Left colon (tissue), 2 donors: ENCODE data around the gene BRD3. TPM values are rescaled to one million over a fixed set of nuclear protein-coding genes. Genes with fewer than 3 reads are reported as not detected.
"Not testable (repeated sequence)": the region's sequence is repeated elsewhere in the genome, so short reads cannot be mapped to it uniquely, and the experiment has no call there.

Source experiments
- ATAC-seq: fragments of 200-7000 bp; cut with Tn5 transposase; one replicate; pipeline ENCODE4 v1.9.1; 2020; ENCODE audit warnings: mild to moderate bottlenecking, moderate library complexity
- DNase-seq, 2 donors: peaks; one replicate each; pipeline ENCODE4 v3.0.0-alpha.2; 2020
- intact Hi-C, 2 donors: fragments of 100-400 bp; cut with DNase I in 1 of 2; cut with micrococcal nuclease in 1 of 2; formaldehyde crosslinking; loops; one replicate each; pipeline versions ENCODE4 v1.11.2 to v1.14.0; 2022; cut with DNase I, micrococcal nuclease
- long read RNA-seq: library from polyadenylated mRNA; unstranded; transcript quantifications from one replicate; pipeline ENCODE4 v2.0.0, GENCODE V29; 2021
- total RNA-seq, 2 donors: library from RNA; stranded (reverse); fragmentation: NEBNext Ultra II Directional; extraction: Animal tissue kit (Norgen Biotek cat#: 25700); gene quantifications; one replicate each; pipeline ENCODE4 v1.2.1, GENCODE V29; 2021
- donor health status: DM: no; HTN: no; CAD: no.
- donor health status: DM: yes; HTN: yes; CAD: no.

Gene BRD3
- 10 to 100 TPM; 21.5 to 36.7 TPM for total RNA-seq
- long read RNA-seq, full-length matches to known transcripts: 2 of 32 reads
- long read RNA-seq, partial matches to known transcripts: 24 of 32 reads
- long read RNA-seq, other reads (novel, unspliced or antisense): 6 of 32 reads

- ATAC-seq: peak; percentile 76
- DNase-seq: peak; percentile 81 to 84
- intact Hi-C loops: no loop called here
Measured at GRCh38 chr9:134067904-134068743, at the start of gene BRD3. TSS of gene BRD3 (minus strand) at chr9:134068026. CDS start at chr9:134053477, 14,549 bp downstream.

DNA sequence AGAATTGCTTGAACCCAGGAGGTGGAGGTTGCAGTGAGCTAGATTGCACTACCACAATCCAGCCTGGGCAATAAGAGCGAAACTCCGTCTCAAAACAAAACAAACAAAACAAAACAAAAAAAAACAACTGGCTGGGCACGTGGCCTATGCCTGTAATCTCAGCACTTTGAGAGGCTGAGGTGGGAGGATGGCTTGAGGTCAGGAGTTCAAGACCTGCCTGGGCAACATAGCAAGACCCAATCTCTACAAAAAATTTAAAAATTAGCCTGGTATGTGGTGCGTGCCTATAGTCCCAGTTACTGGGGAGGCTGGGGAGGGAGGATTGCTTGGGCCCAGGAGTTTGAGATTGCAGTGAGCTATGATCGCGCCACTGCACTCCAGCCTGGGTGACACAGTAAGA, 44.7 kb upstream of the BRD3 start:
- DNase-seq: no peak
- no peak for ATAC-seq
- intact Hi-C loops: no loop called here

DNA sequence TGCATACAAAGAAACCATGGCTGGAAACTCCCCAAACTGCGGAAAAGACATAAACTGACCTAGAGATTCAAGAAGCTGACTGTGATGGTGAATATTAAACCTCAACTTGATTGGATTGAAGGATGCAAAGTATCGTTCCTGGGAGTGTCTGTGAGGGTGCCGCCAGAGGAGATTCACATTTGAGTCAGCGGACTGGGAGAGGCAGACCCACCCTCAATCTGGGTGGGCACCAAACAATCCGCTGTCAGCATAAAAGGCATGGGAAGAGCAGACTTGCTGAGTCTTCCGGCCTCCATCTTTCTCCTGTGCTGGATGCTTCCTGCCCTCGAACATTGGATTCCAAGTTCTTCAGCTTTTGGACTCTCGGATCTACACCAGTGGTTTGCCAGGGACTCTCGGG, 43.2 kb upstream of the BRD3 start:
- DNase-seq (no peak), ATAC-seq (no peak)
- intact Hi-C loops: no loop called here

GRCh38 chr9:134103391-134103998, 35.7 kb upstream of the BRD3 start:
- ATAC-seq (no peak), DNase-seq (no peak)
- intact Hi-C loops: no loop called here

DNA sequence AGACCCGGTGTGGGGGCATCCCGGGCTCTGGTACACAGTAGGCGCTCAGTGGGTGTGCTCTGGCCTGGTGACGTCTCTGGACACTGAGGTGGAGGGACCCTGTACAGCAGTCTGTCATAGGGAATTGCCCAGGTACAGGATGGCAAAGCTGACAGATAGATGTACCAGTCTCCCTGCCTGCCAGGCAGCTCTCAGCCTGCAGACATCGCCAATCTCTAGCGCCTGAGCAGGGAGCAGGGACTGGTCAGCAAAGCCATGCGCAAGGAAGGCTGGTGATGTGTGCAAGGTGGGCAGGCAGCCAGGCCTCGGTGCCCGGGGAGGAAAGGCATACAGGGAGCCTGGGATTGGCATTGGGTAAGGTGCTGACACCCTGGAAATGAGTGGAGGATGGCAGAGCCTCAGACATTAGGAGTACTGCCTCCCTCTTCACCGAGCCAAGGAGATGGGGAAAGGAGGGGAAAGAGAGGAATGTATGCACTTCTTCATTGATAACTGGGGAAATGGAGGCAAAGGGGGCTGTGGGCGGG, 33.9 kb upstream of the BRD3 start:
- intact Hi-C loops: no loop called here
- DNase-seq: no peak
- ATAC-seq: no peak

DNA sequence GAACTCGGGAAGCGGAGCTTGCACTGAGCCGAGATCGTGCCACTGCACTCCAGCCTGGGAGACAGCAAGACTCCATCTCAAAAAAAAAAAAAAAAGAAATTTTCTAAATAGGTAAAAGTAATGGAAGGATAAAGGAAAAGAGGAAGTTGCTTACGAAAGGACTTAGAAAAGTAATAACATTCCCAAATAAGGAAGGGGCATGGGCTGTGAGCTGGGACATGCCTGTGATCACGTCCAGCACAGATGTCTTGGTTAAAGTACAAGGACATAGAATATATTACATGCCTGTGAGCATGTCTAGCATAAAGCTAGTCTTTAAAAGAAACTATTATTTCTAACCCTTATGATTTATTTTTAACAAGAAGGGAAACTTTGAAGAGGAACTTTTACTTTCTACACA, 33.3 kb upstream of the BRD3 start:
- DNase-seq, ATAC-seq, intact Hi-C loops: not testable (repeated sequence)

GRCh38 chr9:134100040-134100439, 32.2 kb upstream of the BRD3 start:
- DNase-seq (no peak), ATAC-seq (no peak)
- intact Hi-C loops: no loop called here

- intact Hi-C loops: no loop called here
- DNase-seq (peak in 1 of 2 donors; percentile 47), ATAC-seq (peak; percentile 84)
Measured at GRCh38 chr9:134099123-134099761, 31.4 kb upstream of the BRD3 start.

- DNase-seq: no peak
- intact Hi-C loops: no loop called here
- no peak for ATAC-seq
Measured at GRCh38 chr9:134089972-134090371, 22.1 kb upstream of the BRD3 start.

GRCh38 chr9:134088063-134088725, 20.4 kb upstream of the BRD3 start:
- ATAC-seq (peak; percentile 69), DNase-seq (peak in 1 of 2 donors; percentile 23)
- intact Hi-C loops: no loop called here

DNA sequence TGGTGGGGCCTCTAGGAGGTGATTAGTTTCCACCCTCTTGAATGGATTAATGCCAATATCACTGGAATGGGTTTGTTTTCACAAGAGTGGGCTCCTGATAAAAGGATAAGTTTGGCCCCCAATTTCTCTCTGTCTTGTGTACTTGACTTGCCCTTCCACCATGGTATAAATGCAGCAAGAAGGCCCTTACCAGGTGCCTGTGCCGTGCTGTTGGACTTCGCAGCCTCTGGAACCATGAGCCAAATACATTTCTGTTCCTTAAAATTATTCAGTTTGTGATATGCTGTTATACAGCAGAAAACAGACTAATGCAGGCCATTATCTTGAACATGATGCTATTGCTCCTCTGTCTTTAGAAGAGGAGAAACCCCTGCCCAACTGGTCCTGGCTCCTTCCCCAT, 17.8 kb upstream of the BRD3 start:
- intact Hi-C loops: no loop called here
- no peak for ATAC-seq
- no peak for DNase-seq

DNA sequence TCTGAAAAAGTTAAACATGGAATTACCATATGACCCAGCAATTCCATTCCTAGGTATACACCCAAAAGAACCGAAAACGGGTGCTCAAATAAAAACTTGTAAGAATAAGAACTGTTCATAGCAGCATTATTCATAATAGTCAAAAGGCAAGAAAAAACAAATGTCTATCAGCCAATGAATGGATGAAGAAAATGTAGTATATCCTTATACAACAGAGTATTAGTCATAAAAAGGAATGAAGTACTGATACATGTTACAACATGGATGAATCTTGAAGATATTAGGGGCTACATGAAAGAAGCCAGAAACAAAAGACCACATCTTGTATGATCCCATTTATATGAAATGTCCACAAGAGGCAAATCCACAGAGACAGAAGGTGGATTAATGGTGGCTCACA, 15.6 kb upstream of the BRD3 start:
- no peak for DNase-seq
- no peak for ATAC-seq
- intact Hi-C loops: no loop called here

GRCh38 chr9:134076644-134077043, 8.8 kb upstream of the BRD3 start:
- DNase-seq: no peak
- intact Hi-C loops: no loop called here
- ATAC-seq: no peak

DNA sequence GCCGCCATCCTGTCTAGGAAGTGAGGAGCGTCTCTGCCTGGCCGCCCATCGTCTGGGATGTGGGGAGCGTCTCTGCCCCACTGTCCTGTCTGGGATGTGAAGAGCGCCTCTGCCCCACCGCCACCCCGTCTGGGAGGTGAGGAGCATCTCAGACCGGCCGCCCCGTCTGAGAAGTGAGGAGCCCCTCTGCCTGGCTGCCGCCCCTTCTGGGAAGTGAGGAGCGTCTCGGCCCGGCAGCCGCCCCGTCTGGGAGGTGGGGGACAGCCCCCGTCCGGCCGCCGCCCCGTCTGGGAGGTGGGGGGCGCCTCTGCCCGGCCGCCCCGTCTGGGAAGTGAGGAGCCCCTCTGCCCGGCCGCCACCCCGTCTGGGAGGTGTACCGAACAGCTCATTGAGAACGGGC, 7.9 kb upstream of the BRD3 start:
- intact Hi-C loops, ATAC-seq, DNase-seq: not testable (repeated sequence)

DNA sequence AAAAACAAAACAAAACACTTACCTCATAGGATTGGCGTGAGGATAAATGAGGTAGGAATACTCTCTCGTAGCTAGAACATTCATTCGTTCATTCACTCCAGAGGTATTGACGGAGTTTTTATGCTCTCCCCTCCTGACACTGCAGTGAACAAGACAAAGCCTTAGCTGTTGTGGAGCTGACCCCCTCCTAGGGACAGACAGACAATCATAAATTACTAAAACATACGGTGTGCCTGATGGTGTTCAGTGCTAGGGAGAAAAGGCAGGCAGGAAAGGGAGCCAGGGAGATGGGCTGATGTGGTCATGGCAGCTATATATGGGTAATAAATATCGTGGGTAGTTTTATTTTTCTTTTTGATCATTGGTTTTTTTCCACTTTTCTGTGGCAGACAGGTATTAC, 5.7 kb upstream of the BRD3 start:
- DNase-seq: no peak
- no peak for ATAC-seq
- intact Hi-C loops: no loop called here

- DNase-seq, intact Hi-C loops, ATAC-seq: not testable (repeated sequence)
Measured at GRCh38 chr9:134072683-134073082, 4.9 kb upstream of the BRD3 start.

DNA sequence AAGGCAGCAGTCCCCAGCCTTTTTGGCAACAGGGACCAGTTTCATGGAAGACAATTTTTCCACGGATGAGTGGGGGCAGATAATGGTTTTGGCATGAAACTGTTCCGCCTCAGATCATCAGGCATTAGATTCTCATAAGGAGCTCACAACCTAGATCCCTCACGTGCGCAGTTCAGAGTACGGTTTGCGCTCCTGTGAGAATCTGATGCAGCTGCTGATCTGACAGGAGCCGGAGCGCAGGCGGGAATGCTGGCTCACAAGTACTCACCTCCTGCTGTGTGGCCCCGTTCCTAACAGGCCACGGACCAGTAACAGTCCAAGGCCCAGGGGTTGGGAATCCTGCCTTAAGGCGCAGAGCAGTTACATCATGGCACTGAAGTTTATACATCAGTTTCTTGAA, 3.3 kb upstream of the BRD3 start:
- no peak for ATAC-seq
- intact Hi-C loops: no loop called here

GRCh38 chr9:134069480-134070399, 1.9 kb upstream of the BRD3 start:
- intact Hi-C loops: no loop called here
- ATAC-seq (no peak), DNase-seq (peak in 1 of 2 donors; percentile 30)

More for the DNA sequence above, 3.3 kb upstream of the BRD3 start:
- DNase-seq: no peak
